Measurements from ENCODE around the gene METTL6.

Gene METTL6

GRCh38 chr3:15361494-15362214 lies 65.7 kb downstream of the METTL6 start:
- peak; percentile 65 for DNase-seq (ENCODE audit: low read depth, low spot score)
- Histone ChIP-seq H3K4me1 (ENCODE audit: insufficient read depth, insufficient read length) (no peaks in the 10 kb centered on the region), H3K9ac (ENCODE audit: insufficient read length, low read depth) (peak overlapping the region; percentile 9), H3K9me3 (ENCODE audit: insufficient read depth, low read length) (no peaks in the 10 kb centered on the region), H3K27me3 (ENCODE audit: insufficient read depth, insufficient read length) (no peaks in the 10 kb centered on the region), H3K36me3 (ENCODE audit: insufficient read depth, insufficient read length, low read length) (no peaks in the 10 kb centered on the region), H3K4me3 (ENCODE audit: insufficient read length, low read depth) (no peak overlapping the region)
- TF ChIP-seq ZNF274 (IDR thresholded peaks at IDR 0.05; ENCODE audit: low read depth, low read length) (no peak), YY1 (IDR thresholded peaks at IDR 0.05; ENCODE audit: insufficient read depth, insufficient read length) (no peak), SUZ12 (IDR thresholded peaks at IDR 0.05; ENCODE audit: extremely low read depth, insufficient read depth, insufficient read length) (no peak)

DNA sequence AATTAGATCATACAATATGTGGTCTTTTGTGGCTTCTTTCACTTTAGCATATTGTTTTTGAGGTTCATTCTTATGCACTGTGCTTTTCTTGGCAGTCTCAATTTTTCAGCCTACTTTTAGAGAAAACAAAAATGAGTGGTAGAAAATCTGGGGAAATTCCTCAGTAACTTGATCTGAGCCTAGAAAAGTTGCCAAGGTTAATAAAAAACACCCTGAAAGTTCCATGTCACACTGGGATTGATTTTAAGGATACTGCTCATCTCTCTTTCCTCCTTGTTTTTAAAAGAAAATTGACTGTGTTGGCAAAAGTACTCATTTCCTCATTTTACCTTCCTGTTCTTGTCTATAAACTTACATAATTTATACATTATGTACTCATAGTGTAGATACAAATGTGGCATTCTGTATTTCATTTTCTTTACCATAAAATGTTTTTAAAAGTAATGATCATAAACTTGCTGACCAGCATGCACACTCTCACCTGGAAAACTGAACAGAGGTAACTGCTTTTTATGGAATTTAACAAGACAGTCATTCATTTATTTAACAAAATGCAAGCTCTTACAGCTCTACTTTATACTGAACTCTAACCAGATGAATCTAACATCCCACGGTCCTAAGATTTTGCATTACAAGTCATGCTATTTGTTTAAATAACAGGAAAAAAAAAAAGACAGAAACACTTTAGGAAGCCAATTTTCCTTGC lies 66.4 kb downstream of the METTL6 start:
- no peaks in the 10 kb centered on the region for H3K36me3 ChIP-seq (ENCODE audit: insufficient read depth, insufficient read length, low read length)
- no peaks in the 10 kb centered on the region for H3K4me1 ChIP-seq (ENCODE audit: insufficient read depth, insufficient read length)
- TF ChIP-seq SUZ12 (IDR thresholded peaks at IDR 0.05; ENCODE audit: extremely low read depth, insufficient read depth, insufficient read length) (no peak), ZNF274 (IDR thresholded peaks at IDR 0.05; ENCODE audit: low read depth, low read length) (no peak), YY1 (IDR thresholded peaks at IDR 0.05; ENCODE audit: insufficient read depth, insufficient read length) (no peak)
- H3K9me3 ChIP-seq (ENCODE audit: insufficient read depth, low read length) = no peaks in the 10 kb centered on the region
- DNase-seq (ENCODE audit: low read depth, low spot score) = no peak
- no peak overlapping the region for H3K9ac ChIP-seq (ENCODE audit: insufficient read length, low read depth)
- no peaks in the 10 kb centered on the region for H3K27me3 ChIP-seq (ENCODE audit: insufficient read depth, insufficient read length)
- H3K4me3 ChIP-seq (ENCODE audit: insufficient read length, low read depth) = no peak overlapping the region

Data from NT2/D1 (cell line).